ENCODE results near the gene MAP1B.

The MAP1B gene

DNA sequence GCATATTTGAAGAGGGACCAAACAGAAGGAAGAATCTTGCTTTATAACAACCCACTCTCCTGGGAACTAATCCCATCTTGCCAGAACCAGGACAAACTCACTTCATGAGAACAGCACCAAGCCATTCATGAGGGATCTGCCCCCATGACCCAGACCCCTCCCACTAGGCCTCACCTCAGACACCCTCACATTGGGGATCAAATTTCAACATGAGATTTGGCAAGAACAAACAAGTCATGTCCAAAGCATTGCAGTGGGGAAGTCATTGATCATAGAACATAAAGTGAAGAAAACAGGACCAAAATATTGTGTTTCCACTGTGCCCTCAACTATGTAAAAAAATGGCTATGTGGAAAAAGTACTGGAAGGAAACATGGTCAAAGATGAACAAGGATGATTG, 43.9 kb downstream of the MAP1B start:
- Histone ChIP-seq H3K9me3 (ENCODE audit: control extremely low read depth in 1 of 5, control insufficient read depth in 4 of 5, insufficient read depth in 2 of 5, low read depth in 1 of 5, low read length in 4 of 5) (no peaks in the 10 kb centered on the region), H3K27ac (ENCODE audit: insufficient read depth in 1 of 2, low read depth in 1 of 2, low read length in 2 of 2, poor library complexity in 1 of 2, severe bottlenecking in 2 of 2) (no peak overlapping the region), H3K4me3 (ENCODE audit: control insufficient read depth in 1 of 7, extremely low read depth in 1 of 7, insufficient read depth in 4 of 7, low read depth in 2 of 7, low read length in 6 of 7) (no peak overlapping the region), H3K27me3 (replicated peaks in 2 of 5; ENCODE audit: control insufficient read depth in 4 of 5, insufficient read depth in 5 of 5, low read length in 4 of 5) (peaks cover 0 to 53% (median 29%) of the 10 kb centered on the region in 5 experiments), H3K36me3 (ENCODE audit: control insufficient read depth in 4 of 4, insufficient read depth in 4 of 4, low read length in 3 of 4) (no peaks in the 10 kb centered on the region), H3K4me1 (ENCODE audit: control extremely low read depth in 1 of 4, control insufficient read depth in 4 of 4, insufficient read depth in 4 of 4, low read length in 3 of 4) (no peaks in the 10 kb centered on the region)
- ChIA-PET CTCF (no interaction called here), POLR2A (no interaction called here)
- no peak for DNase-seq

DNA sequence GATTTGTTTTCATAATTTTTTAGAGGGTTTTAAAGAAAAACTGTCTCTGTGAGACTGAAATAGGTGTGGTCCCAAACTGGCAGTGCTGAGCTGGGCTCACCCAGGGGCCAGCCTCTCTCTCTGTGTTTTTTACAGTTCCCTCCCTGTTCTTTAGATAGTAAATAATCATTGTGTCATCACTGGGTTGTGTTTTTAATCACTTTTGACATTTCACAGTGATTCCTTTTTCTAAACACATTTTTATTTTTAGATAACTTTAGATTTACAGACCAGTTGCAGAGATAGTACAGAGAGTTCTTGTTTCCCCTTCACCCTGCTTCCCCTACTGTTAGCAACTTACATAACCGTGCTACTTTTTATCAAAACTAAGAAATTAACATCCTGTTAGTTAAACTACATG, 44.4 kb downstream of the MAP1B start:
- no peak overlapping the region for H3K27ac ChIP-seq (ENCODE audit: insufficient read depth in 1 of 2, low read depth in 1 of 2, low read length in 2 of 2, poor library complexity in 1 of 2, severe bottlenecking in 2 of 2)
- peaks cover 0 to 51% (median 26%) of the 10 kb centered on the region in 5 experiments for H3K27me3 ChIP-seq (replicated peaks in 2 of 5; ENCODE audit: control insufficient read depth in 4 of 5, insufficient read depth in 5 of 5, low read length in 4 of 5)
- no peak overlapping the region for H3K4me3 ChIP-seq (ENCODE audit: control insufficient read depth in 1 of 7, extremely low read depth in 1 of 7, insufficient read depth in 4 of 7, low read depth in 2 of 7, low read length in 6 of 7)
- H3K36me3 ChIP-seq (ENCODE audit: control insufficient read depth in 4 of 4, insufficient read depth in 4 of 4, low read length in 3 of 4): no peaks in the 10 kb centered on the region
- peak in 1 of 3 donors; percentile 16 for DNase-seq
- POLR2A ChIA-PET: no interaction called here
- 0% methylated on average over 1 of the region's 1 CpG for WGBS (ENCODE audit: insufficient coverage)
- H3K9me3 ChIP-seq (ENCODE audit: control extremely low read depth in 1 of 5, control insufficient read depth in 4 of 5, insufficient read depth in 2 of 5, low read depth in 1 of 5, low read length in 4 of 5): no peaks in the 10 kb centered on the region
- CTCF ChIA-PET: no interaction called here
- H3K4me1 ChIP-seq (ENCODE audit: control extremely low read depth in 1 of 4, control insufficient read depth in 4 of 4, insufficient read depth in 4 of 4, low read length in 3 of 4): no peaks in the 10 kb centered on the region

DNA sequence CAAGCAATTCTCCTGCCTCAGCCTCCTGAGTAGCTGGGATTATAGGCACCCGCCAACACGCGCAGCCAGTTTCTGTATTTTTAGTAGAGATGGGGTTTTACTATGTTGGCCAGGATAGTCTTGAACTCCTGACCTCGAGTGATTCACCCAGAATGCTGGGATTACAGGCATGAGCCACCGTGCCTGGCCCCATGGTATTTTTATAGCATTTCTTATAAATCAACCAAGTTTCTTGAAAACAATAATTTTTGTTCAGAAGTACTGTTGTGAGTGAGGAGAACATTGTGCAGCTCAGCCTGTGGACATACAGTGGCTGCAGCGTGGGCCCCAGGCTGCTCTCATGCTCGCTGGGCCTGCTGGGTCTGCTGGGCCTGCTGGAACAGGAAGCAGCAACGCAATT, 45.3 kb downstream of the MAP1B start:
- H3K9me3 ChIP-seq (ENCODE audit: control extremely low read depth in 1 of 5, control insufficient read depth in 4 of 5, insufficient read depth in 2 of 5, low read depth in 1 of 5, low read length in 4 of 5): no peaks in the 10 kb centered on the region
- H3K4me1 ChIP-seq (ENCODE audit: control extremely low read depth in 1 of 4, control insufficient read depth in 4 of 4, insufficient read depth in 4 of 4, low read length in 3 of 4): no peaks in the 10 kb centered on the region
- H3K36me3 ChIP-seq (ENCODE audit: control insufficient read depth in 4 of 4, insufficient read depth in 4 of 4, low read length in 3 of 4): no peaks in the 10 kb centered on the region
- DNase-seq: no peak
- 100% methylated on average over 4 of the region's 8 CpGs for WGBS (ENCODE audit: insufficient coverage)
- ChIA-PET CTCF (no interaction called here), POLR2A (no interaction called here)
- peaks cover 0 to 51% (median 26%) of the 10 kb centered on the region in 5 experiments for H3K27me3 ChIP-seq (replicated peaks in 2 of 5; ENCODE audit: control insufficient read depth in 4 of 5, insufficient read depth in 5 of 5, low read length in 4 of 5)
- no peak overlapping the region for H3K27ac ChIP-seq (ENCODE audit: insufficient read depth in 1 of 2, low read depth in 1 of 2, low read length in 2 of 2, poor library complexity in 1 of 2, severe bottlenecking in 2 of 2)
- no peak overlapping the region for H3K4me3 ChIP-seq (ENCODE audit: control insufficient read depth in 1 of 7, extremely low read depth in 1 of 7, insufficient read depth in 4 of 7, low read depth in 2 of 7, low read length in 6 of 7)

DNA sequence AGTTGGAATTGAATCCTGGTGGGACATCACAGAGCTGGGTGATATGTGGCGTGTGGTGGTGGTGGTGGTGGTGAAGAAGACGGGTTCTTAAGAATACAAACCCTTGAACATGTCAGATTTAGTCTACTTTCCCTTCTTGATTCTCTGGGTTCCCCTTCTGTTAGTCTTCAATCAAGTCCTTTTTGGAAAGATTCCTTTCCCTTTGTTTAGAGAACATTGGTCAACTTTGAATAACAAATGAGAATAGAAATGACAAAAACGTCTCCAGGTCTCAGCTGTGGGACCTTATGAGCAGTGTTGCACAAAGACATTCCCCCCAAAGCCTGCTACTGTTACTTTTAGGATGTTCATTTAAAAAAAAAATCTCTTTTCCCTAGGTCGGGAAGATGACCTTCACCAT, 46.3 kb downstream of the MAP1B start:
- WGBS (ENCODE audit: insufficient coverage): 80% methylated on average over 1 of the region's 4 CpGs
- ChIA-PET CTCF (no interaction called here), POLR2A (no interaction called here)
- H3K4me1 ChIP-seq (ENCODE audit: control extremely low read depth in 1 of 4, control insufficient read depth in 4 of 4, insufficient read depth in 4 of 4, low read length in 3 of 4): no peaks in the 10 kb centered on the region
- H3K9me3 ChIP-seq (ENCODE audit: control extremely low read depth in 1 of 5, control insufficient read depth in 4 of 5, insufficient read depth in 2 of 5, low read depth in 1 of 5, low read length in 4 of 5): no peaks in the 10 kb centered on the region
- H3K27ac ChIP-seq (ENCODE audit: insufficient read depth in 1 of 2, low read depth in 1 of 2, low read length in 2 of 2, poor library complexity in 1 of 2, severe bottlenecking in 2 of 2): no peak overlapping the region
- H3K27me3 ChIP-seq (replicated peaks in 2 of 5; ENCODE audit: control insufficient read depth in 4 of 5, insufficient read depth in 5 of 5, low read length in 4 of 5): peaks cover 0 to 45% (median 22%) of the 10 kb centered on the region in 5 experiments
- H3K4me3 ChIP-seq (ENCODE audit: control insufficient read depth in 1 of 7, extremely low read depth in 1 of 7, insufficient read depth in 4 of 7, low read depth in 2 of 7, low read length in 6 of 7): no peak overlapping the region
- no peak for DNase-seq
- H3K36me3 ChIP-seq (ENCODE audit: control insufficient read depth in 4 of 4, insufficient read depth in 4 of 4, low read length in 3 of 4): no peaks in the 10 kb centered on the region

DNA sequence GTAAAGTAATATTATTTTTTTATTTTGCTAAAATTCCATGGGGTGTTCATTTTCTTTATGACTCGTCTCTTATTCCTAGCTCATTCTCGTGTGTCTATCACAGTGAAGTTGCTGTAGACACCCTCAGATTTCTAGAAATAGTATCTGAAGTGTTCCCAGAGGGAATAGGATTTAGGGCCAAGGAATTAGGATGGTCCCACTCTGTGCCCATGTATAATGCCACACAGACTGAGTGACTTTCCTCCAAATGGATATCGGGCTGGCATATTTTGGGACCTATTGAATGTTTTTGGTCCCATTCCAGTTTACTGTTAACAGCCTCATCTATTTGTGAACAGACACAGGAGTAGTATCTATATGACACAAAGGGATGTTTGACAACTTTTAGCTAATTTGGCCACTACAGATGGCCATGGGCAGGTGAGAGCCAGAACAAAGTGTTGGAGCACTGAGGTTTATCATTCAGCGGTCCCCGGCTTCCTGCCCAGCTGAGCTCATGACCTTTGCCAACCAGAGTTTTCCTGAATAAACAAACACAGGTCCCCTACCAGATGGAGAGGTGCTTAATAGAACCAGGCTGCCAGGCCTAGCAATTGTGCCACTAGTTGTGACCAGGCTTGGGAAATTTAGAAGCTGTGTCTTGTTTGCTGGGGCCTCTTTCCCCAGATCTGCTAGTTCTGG, 46.9 kb downstream of the MAP1B start:
- ChIA-PET CTCF (no interaction called here), POLR2A (no interaction called here)
- no peaks in the 10 kb centered on the region for H3K36me3 ChIP-seq (ENCODE audit: control insufficient read depth in 4 of 4, insufficient read depth in 4 of 4, low read length in 3 of 4)
- 100% methylated on average over 5 of the region's 5 CpGs for WGBS (ENCODE audit: insufficient coverage)
- no peak overlapping the region for H3K4me3 ChIP-seq (ENCODE audit: control insufficient read depth in 1 of 7, extremely low read depth in 1 of 7, insufficient read depth in 4 of 7, low read depth in 2 of 7, low read length in 6 of 7)
- H3K27ac ChIP-seq (ENCODE audit: insufficient read depth in 1 of 2, low read depth in 1 of 2, low read length in 2 of 2, poor library complexity in 1 of 2, severe bottlenecking in 2 of 2): no peak overlapping the region
- no peaks in the 10 kb centered on the region for H3K9me3 ChIP-seq (ENCODE audit: control extremely low read depth in 1 of 5, control insufficient read depth in 4 of 5, insufficient read depth in 2 of 5, low read depth in 1 of 5, low read length in 4 of 5)
- DNase-seq: no peak
- no peaks in the 10 kb centered on the region for H3K4me1 ChIP-seq (ENCODE audit: control extremely low read depth in 1 of 4, control insufficient read depth in 4 of 4, insufficient read depth in 4 of 4, low read length in 3 of 4)
- peaks cover 0 to 41% (median 18%) of the 10 kb centered on the region in 5 experiments for H3K27me3 ChIP-seq (replicated peaks in 2 of 5; ENCODE audit: control insufficient read depth in 4 of 5, insufficient read depth in 5 of 5, low read length in 4 of 5)

DNA sequence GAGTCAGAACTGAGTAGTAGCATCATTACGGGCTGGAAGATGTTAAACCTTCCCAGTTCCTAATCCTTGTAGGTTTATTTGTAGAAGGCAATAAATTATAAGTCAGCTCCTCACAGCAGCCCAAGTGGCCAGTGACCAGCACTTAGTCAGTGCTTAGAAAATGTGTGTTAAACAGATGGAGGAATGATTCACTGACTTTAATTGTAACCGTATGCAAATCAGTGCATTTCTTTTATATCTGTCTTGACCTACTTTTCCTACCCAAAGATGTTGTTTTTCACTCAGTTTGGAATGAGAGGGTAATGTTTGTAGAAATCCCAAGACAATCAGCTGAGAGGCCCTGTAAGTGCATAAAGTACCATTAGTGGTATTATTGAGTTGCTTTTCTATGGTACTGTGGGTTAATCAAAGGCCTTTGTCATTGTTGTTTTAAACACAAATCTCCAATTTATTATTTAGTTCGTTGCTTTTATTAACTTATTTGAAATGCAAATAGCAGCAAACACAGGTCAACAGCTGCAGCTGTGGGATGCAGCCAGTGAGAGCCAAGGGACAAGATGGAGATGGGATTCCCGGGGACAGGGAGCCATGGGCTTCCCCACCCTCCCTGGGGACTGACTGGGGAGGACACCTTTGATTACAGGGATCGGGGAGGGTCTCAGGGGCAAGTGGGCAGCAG, 49.8 kb downstream of the MAP1B start:
- H3K9me3 ChIP-seq (ENCODE audit: control extremely low read depth in 1 of 5, control insufficient read depth in 4 of 5, insufficient read depth in 2 of 5, low read depth in 1 of 5, low read length in 4 of 5): no peaks in the 10 kb centered on the region
- CTCF ChIA-PET: no interaction called here

DNA sequence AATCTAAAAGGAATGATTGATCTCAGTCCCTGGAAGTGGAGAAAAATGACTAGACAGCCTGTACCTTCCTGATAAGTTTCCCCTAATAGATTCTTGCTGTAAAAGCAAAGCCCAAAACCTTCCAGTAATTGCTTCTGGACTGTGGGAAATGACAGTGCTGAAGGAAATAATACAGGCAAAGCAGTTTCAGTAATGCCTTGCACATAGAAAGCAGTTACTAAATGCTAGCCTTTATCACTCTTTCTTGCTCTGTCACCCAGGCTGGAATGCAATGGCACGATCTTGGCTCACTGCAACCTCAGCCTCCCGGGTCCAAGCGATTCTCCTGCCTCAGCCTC, 50.3 kb downstream of the MAP1B start:
- Histone ChIP-seq H3K9me3 (ENCODE audit: control extremely low read depth in 1 of 5, control insufficient read depth in 4 of 5, insufficient read depth in 2 of 5, low read depth in 1 of 5, low read length in 4 of 5) (no peaks in the 10 kb centered on the region), H3K27me3 (replicated peaks in 2 of 5; ENCODE audit: control insufficient read depth in 4 of 5, insufficient read depth in 5 of 5, low read length in 4 of 5) (peaks cover 0 to 43% (median 18%) of the 10 kb centered on the region in 5 experiments), H3K27ac (ENCODE audit: insufficient read depth in 1 of 2, low read depth in 1 of 2, low read length in 2 of 2, poor library complexity in 1 of 2, severe bottlenecking in 2 of 2) (no peak overlapping the region), H3K36me3 (ENCODE audit: control insufficient read depth in 4 of 4, insufficient read depth in 4 of 4, low read length in 3 of 4) (no peaks in the 10 kb centered on the region), H3K4me3 (ENCODE audit: control insufficient read depth in 1 of 7, extremely low read depth in 1 of 7, insufficient read depth in 4 of 7, low read depth in 2 of 7, low read length in 6 of 7) (no peak overlapping the region), H3K4me1 (ENCODE audit: control extremely low read depth in 1 of 4, control insufficient read depth in 4 of 4, insufficient read depth in 4 of 4, low read length in 3 of 4) (no peaks in the 10 kb centered on the region)
- ChIA-PET POLR2A (no interaction called here), CTCF (no interaction called here)
- DNase-seq: no peak
- 100% methylated on average over 1 of the region's 3 CpGs for WGBS (ENCODE audit: insufficient coverage)

More for the DNA sequence above, 49.8 kb downstream of the MAP1B start:
- H3K4me1 ChIP-seq (ENCODE audit: control extremely low read depth in 1 of 4, control insufficient read depth in 4 of 4, insufficient read depth in 4 of 4, low read length in 3 of 4): no peaks in the 10 kb centered on the region
- no peaks in the 10 kb centered on the region for H3K36me3 ChIP-seq (ENCODE audit: control insufficient read depth in 4 of 4, insufficient read depth in 4 of 4, low read length in 3 of 4)
- no peak overlapping the region for H3K27ac ChIP-seq (ENCODE audit: insufficient read depth in 1 of 2, low read depth in 1 of 2, low read length in 2 of 2, poor library complexity in 1 of 2, severe bottlenecking in 2 of 2)
- 83% methylated on average over 3 of the region's 5 CpGs for WGBS (ENCODE audit: insufficient coverage)
- peaks cover 0 to 40% (median 18%) of the 10 kb centered on the region in 5 experiments for H3K27me3 ChIP-seq (replicated peaks in 2 of 5; ENCODE audit: control insufficient read depth in 4 of 5, insufficient read depth in 5 of 5, low read length in 4 of 5)
- POLR2A ChIA-PET: no interaction called here
- no peak for DNase-seq
- no peak overlapping the region for H3K4me3 ChIP-seq (ENCODE audit: control insufficient read depth in 1 of 7, extremely low read depth in 1 of 7, insufficient read depth in 4 of 7, low read depth in 2 of 7, low read length in 6 of 7)
